Neural cell (in vitro differentiated cells): ENCODE measurements around the gene ANXA4. TPM values are rescaled to one million over a fixed set of nuclear protein-coding genes. Genes with fewer than 3 reads are reported as not detected.

Experiments
- H2AFZ ChIP-seq: fragments of 200-600, 300-800 bp; sonication (generic), shearing (Covaris generic); 2 replicates; pipeline ENCODE4 v1.6.0; 2014; ENCODE audit warnings: low read depth, mild to moderate bottlenecking, antibody characterized with exemption, low read length, moderate library complexity
- H3F3A ChIP-seq: fragments of 200-600 bp; shearing (Covaris generic); 2 replicates; pipeline ENCODE4 v1.6.1; 2016; ENCODE audit warnings: mild to moderate bottlenecking, moderate library complexity, mixed read lengths, antibody characterized with exemption, low read length; ENCODE audit not compliant: insufficient read depth, poor library complexity, severe bottlenecking
- H3K27ac ChIP-seq: fragments of 200-600, 300-800 bp; sonication (generic), shearing (Covaris generic); 2 replicates; pipeline ENCODE4 v1.5.1; 2014; ENCODE audit warnings: mild to moderate bottlenecking, low read length, moderate library complexity
- H3K27me3 ChIP-seq: fragments of 300-800, 200-600 bp; sonication (generic), shearing (Covaris generic); 2 replicates; pipeline ENCODE4 v1.6.0; 2014; ENCODE audit warnings: mild to moderate bottlenecking, low read depth, low read length, moderate library complexity; ENCODE audit not compliant: insufficient read depth
- H3K36me3 ChIP-seq: fragments of 300-800, 200-600 bp; sonication (generic), shearing (Covaris generic); 2 replicates; pipeline ENCODE4 v1.5.1; 2014; ENCODE audit warnings: mild to moderate bottlenecking, antibody characterized with exemption, low read length, moderate library complexity; ENCODE audit not compliant: insufficient read depth
- H3K4me2 ChIP-seq: fragments of 300-800, 200-600 bp; sonication (generic), shearing (Covaris generic); 2 replicates; pipeline ENCODE4 v1.6.0; 2014; ENCODE audit warnings: mild to moderate bottlenecking, low read length
- H3K4me3 ChIP-seq: fragments of 300-800, 200-600 bp; sonication (generic), shearing (Covaris generic); 2 replicates; pipeline ENCODE4 v1.5.1; 2014; ENCODE audit warnings: mild to moderate bottlenecking, low read length, moderate library complexity
- H3K79me2 ChIP-seq: fragments of 200-600 bp; shearing (Covaris generic); replicated peaks from 2 replicates; pipeline ENCODE4 v1.6.0; 2014; ENCODE audit warnings: mild to moderate bottlenecking, low read length, moderate library complexity; ENCODE audit not compliant: insufficient read depth
- H3K9ac ChIP-seq: fragments of 300-800, 200-600 bp; sonication (generic), shearing (Covaris generic); 2 replicates; pipeline ENCODE4 v1.6.1; 2016; ENCODE audit warnings: mild to moderate bottlenecking, low read length, mixed read lengths
- H3K9me2 ChIP-seq: fragments of 200-600 bp; shearing (Covaris generic); 2 replicates; pipeline ENCODE4 v1.6.1; 2016; ENCODE audit warnings: mild to moderate bottlenecking, low read length, mixed read lengths; ENCODE audit not compliant: insufficient read depth
- H3K9me3 ChIP-seq: fragments of 200-600, 300-800 bp; sonication (generic), shearing (Covaris generic); 2 replicates; pipeline ENCODE4 v1.6.1; 2016; ENCODE audit warnings: mild to moderate bottlenecking, mixed run types, low read length, moderate library complexity, mixed read lengths
- H4K20me1 ChIP-seq: fragments of 200-600 bp; shearing (Covaris generic); 2 replicates; pipeline ENCODE4 v1.6.1; 2016; ENCODE audit warnings: mild to moderate bottlenecking, mixed run types; ENCODE audit not compliant: insufficient read depth
- CTCF ChIP-seq: fragments of 450-650 bp; IDR thresholded peaks from 2 replicates; pipeline ENCODE4 v1.5.1; 2014; ENCODE audit warnings: antibody characterized with exemption, mild to moderate bottlenecking, moderate library complexity; ENCODE audit not compliant: poor library complexity, severe bottlenecking
- EP300 ChIP-seq: fragments of 450-650 bp; conservative IDR thresholded peaks from 2 replicates; pipeline ENCODE4 v1.6.1; 2014; ENCODE audit warnings: antibody characterized with exemption, mild to moderate bottlenecking, moderate library complexity; ENCODE audit not compliant: poor library complexity, severe bottlenecking
- EZH2 ChIP-seq: fragments of 200-600, 300-800 bp; shearing (Covaris generic), sonication (generic); IDR thresholded peaks from 2 replicates; pipeline ENCODE4 v1.6.1; 2014; ENCODE audit warnings: antibody characterized with exemption, low read length, borderline replicate concordance, mild to moderate bottlenecking; ENCODE audit not compliant: insufficient read depth, poor library complexity, severe bottlenecking
- MXI1 ChIP-seq: fragments of 450-650 bp; conservative IDR thresholded peaks from 2 replicates; pipeline ENCODE4 v1.6.1; 2014; ENCODE audit warnings: antibody characterized with exemption, mild to moderate bottlenecking; ENCODE audit not compliant: poor library complexity, severe bottlenecking
- POLR2AphosphoS5 ChIP-seq: IDR thresholded peaks from 2 replicates; pipeline ENCODE4 v1.6.1; 2012
- RAD21 ChIP-seq: fragments of 450-650 bp; conservative IDR thresholded peaks from 2 replicates; pipeline ENCODE4 v1.6.1; 2014; ENCODE audit warnings: antibody characterized with exemption, mild to moderate bottlenecking, moderate library complexity
- REST ChIP-seq: IDR thresholded peaks from 2 replicates; pipeline ENCODE4 v1.6.1; 2012; ENCODE audit warnings: borderline replicate concordance
- SMC3 ChIP-seq: fragments of 450-650 bp; conservative IDR thresholded peaks from 2 replicates; pipeline ENCODE4 v1.6.1; 2014; ENCODE audit warnings: antibody characterized with exemption, mild to moderate bottlenecking, moderate library complexity; ENCODE audit not compliant: poor library complexity
- TAF1 ChIP-seq: IDR thresholded peaks from 2 replicates; pipeline ENCODE4 v1.6.1; 2012; ENCODE audit warnings: low read depth
- polyA minus RNA-seq: library from RNA; depleted of rRNA, polyadenylated mRNA; stranded (reverse); fragments of >200 nt; gene quantifications from 2 replicates; pipeline ENCODE4 v1.2.3, GENCODE V29; 2014
- polyA plus RNA-seq: library from polyadenylated mRNA; depleted of rRNA; stranded (reverse); fragments of >200 nt; gene quantifications from 2 replicates; pipeline ENCODE4 v1.2.3, GENCODE V29; 2014

Gene ANXA4
- 1.8 and 2.5 TPM in 2 replicates for polyA plus RNA-seq
- 4.5 and 4.9 TPM in 2 replicates for polyA minus RNA-seq

- Histone ChIP-seq H2AFZ (no peak within 1 kb of the TSS), H3K9ac (no peak within 1 kb of the TSS), H3K4me2 (no peak within 1 kb of the TSS), H4K20me1 (no peaks in the 10 kb centered on the region), H3K9me2 (no peaks in the 10 kb centered on the region), H3K27me3 (peaks cover 32% of the 10 kb centered on the region), H3K9me3 (no peaks in the 10 kb centered on the region), H3K79me2 (no peaks in the 10 kb centered on the region), H3K27ac (no peak within 1 kb of the TSS), H3K4me3 (peak within 1 kb of the TSS; percentile 58), H3F3A (no peaks in the 10 kb centered on the region), H3K36me3 (no peaks in the 10 kb centered on the region)
- TF ChIP-seq EZH2 (peak; percentile 5), EP300 (no peak)
These were observed at the start of gene ANXA4 for GRCh38 chr2:69741575-69742321. Gene ANXA4 (plus strand): TSS chr2:69742134. CDS start chr2:69781566, 39,432 bp downstream.

GRCh38 chr2:69692424-69692823 is 49.5 kb upstream of the ANXA4 start:
- H3K9me2 ChIP-seq, result no peaks in the 10 kb centered on the region
- H3F3A ChIP-seq, result no peaks in the 10 kb centered on the region
- no peak overlapping the region for H3K27ac ChIP-seq
- H3K27me3 ChIP-seq, result no peaks in the 10 kb centered on the region
- H3K4me3 ChIP-seq, result no peak overlapping the region
- no peak overlapping the region for H3K9ac ChIP-seq
- H3K4me2 ChIP-seq, result no peak overlapping the region
- no peaks in the 10 kb centered on the region for H3K36me3 ChIP-seq
- H3K79me2 ChIP-seq, result no peaks in the 10 kb centered on the region
- no peaks in the 10 kb centered on the region for H3K9me3 ChIP-seq
- TF ChIP-seq CTCF, result no peak
- TF ChIP-seq MXI1, result no peak
- no peak for TF ChIP-seq POLR2AphosphoS5
- no peak for TF ChIP-seq EZH2
- TF ChIP-seq EP300, result no peak
- TF ChIP-seq TAF1, result no peak
- no peak for TF ChIP-seq RAD21
- TF ChIP-seq SMC3, result no peak
- TF ChIP-seq REST, result no peak
- H4K20me1 ChIP-seq, result no peaks in the 10 kb centered on the region
- no peak overlapping the region for H2AFZ ChIP-seq
